Frontal cortex (tissue), 4 donors: Measurements from ENCODE around the gene AGXT2. TPM values are rescaled to one million over a fixed set of nuclear protein-coding genes. Genes with fewer than 3 reads are reported as not detected.

Experiments
- DNase-seq, 2 donors: peaks; one replicate each; pipeline ENCODE4 v3.0.0; 2012; ENCODE audit warnings: low spot score in 2 of 2
- FAIRE-seq: peaks from 2 replicates; lab custom pipeline; 2012; peaks lifted over from hg19 to GRCh38; lab: Jason Lieb, UNC
- total RNA-seq: library from RNA; depleted of rRNA; stranded (reverse); fragments of >200 nt; gene quantifications from one replicate; pipeline ENCODE4 v1.2.3, GENCODE V29; 2014
- donor health status: control.
- donor health status: control.
- donor health status: control.

Gene AGXT2, protein sequence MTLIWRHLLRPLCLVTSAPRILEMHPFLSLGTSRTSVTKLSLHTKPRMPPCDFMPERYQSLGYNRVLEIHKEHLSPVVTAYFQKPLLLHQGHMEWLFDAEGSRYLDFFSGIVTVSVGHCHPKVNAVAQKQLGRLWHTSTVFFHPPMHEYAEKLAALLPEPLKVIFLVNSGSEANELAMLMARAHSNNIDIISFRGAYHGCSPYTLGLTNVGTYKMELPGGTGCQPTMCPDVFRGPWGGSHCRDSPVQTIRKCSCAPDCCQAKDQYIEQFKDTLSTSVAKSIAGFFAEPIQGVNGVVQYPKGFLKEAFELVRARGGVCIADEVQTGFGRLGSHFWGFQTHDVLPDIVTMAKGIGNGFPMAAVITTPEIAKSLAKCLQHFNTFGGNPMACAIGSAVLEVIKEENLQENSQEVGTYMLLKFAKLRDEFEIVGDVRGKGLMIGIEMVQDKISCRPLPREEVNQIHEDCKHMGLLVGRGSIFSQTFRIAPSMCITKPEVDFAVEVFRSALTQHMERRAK
- not detected for total RNA-seq

DNA sequence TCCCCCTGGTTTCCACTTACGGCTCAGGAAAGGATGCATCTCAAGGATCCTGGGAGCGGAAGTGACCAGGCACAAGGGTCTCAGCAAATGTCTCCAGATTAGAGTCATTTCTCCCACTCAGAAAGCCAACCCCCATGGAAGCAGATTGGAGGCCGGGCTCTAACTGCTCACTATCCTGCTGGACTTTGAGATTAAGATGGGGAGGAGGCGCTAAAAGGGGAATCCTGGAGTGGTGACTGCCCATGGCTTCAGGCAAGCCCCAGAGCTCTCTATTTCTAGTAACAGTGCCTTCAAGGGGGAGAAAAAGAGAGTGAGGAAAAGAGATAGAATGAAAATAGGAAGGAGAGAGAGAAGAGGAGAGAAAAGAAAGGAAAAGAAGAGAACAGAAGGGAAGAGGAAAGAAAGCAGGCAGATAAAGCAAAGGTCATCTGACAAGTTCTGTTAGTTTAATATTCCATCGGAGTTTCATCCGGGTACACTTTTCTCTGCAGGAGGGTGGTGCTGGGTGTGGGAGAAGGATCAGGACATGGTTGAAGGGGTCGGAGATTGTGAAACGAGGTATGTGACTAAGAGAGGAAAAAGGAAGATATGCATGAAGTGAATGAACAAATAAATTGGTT is at the start of gene AGXT2:
TSS of gene AGXT2 (minus strand) at position 165 of the 620 bp plus-strand sequence. CDS start at position 108, 57 bp downstream.
- DNase-seq (no peak), FAIRE-seq (no peak)

DNA sequence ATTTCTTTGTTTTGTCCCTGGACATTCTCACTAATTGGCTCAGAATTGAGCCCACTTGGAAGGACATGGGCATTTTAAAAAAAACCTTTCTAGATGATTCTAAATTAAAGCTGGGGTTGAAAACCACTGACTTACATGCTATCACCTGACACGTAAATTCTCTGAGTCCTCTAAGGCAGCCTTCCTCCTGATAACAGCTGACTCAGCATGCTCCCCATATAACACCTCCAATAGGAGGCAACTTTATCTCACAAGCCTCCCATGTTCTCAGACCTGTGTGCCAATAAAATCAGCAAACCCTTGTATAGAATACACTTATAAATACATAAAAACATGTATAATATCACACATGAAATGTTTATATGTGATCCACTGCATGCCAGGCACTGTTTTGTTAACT is 49.2 kb upstream of the AGXT2 start:
- DNase-seq, result no peak
- FAIRE-seq, result no peak

DNA sequence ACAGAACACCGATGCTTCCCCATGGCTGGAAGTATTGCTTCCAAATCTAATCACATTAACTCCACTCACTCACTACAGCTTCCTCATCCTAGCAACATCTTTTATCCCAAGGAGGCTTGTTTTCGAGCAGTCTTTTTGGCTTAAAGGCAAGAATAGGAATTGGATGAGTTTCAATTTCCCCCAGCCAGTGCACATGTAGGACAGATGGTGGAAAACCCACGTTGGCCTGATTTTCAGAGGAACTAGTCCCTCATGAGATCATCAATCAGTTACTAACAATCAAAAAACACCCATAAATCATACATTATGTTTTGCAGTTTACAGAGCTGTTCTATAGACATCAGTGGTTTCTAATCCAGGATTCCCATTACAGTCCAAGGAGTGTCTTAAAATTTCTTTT is 48.5 kb upstream of the AGXT2 start:
- DNase-seq (peak in 1 of 2 donors; percentile 10), FAIRE-seq (no peak)

DNA sequence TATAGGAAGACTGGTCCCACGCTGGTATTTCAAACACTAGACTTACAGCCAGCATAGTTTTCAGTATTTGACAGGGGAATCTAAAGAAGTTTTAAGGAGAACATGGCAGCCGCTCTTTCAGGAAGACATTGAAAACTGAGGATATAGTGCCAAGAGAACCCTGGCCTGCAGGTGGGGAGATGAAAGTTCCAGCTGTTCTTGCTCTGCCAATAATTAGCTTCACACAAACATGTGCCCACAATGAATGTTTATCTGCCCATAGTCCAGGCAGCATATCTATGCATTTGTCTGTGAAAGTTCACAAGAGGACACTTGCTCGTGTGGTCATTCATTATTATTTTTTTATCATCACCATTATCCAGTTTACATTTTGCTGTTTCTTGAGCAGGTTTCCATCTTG is 47.6 kb upstream of the AGXT2 start:
- FAIRE-seq, result no peak
- DNase-seq, result no peak

DNA sequence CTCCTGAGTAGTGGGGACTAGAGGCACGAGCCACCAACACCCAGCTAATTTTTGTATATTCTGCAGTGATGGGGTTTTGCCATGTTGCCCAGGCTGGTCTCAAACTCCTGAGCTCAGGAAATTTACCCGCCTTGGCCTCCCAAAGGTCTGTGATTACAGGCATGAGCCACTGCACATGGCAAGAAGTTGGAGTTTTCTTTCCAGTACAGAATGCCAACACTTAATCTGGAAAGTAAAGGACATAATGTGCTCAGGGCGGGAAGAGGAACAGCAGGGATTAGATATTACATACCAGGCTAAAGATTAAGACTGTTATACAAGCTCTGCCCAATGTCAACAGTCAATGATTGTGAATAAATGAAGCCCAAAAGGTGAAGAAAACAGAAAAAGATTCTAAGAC is 47.2 kb upstream of the AGXT2 start:
- DNase-seq, result no peak
- FAIRE-seq, result no peak

DNA sequence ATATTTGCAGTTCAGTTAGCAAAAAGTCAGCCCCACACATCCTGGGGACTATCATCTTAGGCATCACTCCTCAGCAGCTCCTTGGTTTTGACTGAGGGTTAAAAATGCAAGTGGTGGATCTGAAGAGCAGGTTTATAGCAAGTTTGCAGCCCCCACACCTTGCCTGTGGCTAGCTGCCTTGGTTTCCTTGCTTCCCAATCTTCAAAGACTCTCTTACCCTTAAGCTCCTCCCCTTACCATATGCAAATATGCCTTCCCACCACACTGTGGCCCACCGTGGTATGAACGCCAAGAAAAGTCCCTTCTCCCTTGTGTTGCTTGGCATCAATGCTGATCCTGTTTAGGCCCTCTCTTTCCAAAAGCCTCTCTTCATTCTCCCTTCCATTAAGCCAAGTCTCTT is 45.0 kb upstream of the AGXT2 start:
- FAIRE-seq, result no peak
- no peak for DNase-seq

DNA sequence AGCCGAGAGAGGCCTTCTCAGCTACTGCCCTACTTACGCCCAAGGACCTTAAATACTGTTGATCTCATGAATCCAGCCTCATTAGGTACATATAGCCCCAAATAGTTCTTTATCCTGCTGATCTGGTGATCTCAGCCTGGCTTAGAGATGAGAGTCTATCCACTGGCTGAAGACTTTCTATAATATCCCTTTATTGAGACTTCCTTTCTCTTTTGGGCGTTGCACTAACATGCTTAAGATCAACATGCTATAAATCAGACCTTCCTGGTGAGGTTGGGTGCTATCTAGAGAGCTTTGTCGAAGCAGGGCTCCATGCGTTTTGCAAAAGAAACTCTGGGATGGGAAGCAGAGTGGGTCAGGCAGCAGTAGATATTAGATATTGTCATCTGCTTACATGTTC is 44.0 kb upstream of the AGXT2 start:
- no peak for DNase-seq
- FAIRE-seq, result no peak

DNA sequence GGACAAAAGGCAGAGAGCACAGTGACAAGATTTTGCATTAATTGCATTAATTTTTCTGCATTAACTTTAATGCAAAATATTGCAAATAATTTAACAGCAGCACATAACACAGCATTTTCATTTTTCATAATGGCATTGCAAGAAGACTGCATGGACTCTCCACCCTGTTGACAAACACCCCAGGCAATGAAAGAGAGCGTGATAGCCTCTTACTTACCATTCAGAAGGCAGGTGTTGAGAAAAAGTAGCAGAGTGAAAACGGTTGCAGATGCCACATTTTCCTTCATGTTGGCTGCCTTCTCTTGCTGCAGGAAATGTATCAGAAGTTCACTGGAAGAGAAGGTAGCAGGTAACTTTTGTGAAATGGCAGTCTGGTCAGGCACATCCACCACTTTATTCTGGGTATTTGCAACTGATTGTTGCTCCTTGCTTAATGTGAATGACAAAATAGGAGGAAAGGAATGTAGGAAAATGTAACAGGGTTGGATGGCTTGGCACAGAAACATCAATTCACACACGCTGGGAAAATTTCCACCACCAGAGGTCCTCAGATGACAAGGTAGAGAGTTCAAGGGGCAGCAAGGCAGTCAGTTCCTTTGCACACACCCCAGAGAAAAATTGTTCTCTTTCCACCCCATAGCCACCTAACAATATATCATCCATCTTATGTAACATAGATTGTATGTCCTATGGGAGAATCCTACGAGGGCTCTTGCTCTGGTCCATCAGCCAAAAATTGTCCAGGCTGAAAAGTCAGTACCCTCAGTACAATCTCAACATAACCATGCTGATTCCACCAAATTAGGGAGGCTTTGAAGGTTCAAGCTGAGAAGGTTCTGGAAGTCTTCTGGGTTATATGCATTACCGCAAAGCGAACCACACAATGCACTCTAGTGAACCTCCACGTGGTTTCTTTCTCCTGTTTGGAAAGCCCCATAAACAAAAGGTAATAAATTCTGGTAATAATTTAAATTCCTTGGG is 41.9 kb upstream of the AGXT2 start:
- DNase-seq, result peak in 1 of 2 donors; percentile 39
- no peak for FAIRE-seq

DNA sequence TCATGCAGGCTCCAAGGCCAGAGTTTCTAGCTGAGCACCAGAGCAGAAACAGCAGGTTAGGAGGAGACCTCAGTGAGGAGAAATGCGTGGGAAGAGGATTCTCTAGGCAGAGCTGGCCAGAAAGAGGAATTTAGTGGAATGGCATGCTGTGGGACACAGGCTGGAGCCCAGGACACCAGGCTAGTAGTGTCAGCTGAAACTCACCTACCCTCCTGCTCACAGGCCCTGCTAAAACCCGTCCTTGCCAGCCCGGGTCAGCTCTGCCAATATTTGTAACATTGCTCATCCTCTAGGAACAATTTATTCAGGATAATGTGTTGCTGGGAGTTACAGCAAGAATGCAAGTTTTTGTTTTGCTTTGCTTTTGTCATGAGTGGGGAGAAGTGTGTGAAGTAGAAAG is 40.2 kb upstream of the AGXT2 start:
- no peak for DNase-seq
- no peak for FAIRE-seq

DNA sequence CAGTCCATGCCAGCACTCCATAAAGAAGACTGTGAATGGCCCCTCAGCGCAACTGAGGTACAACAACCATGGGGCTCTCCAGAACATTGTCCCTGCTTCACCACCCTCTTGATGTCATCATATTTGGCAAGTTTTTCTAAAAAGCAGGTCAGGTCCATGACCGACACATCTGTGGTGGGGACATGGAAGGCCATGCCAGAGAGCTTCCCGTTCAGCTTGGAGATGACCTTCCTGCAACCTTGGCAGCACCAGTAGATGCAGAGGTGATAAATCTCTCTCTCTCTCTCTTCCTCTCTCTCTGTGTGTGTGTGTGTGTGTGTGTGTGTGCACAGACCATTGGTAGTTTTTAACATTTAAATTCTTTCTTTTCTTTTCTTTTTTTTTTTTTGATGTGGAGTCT is 35.4 kb upstream of the AGXT2 start:
- no peak for DNase-seq
- no peak for FAIRE-seq

DNA sequence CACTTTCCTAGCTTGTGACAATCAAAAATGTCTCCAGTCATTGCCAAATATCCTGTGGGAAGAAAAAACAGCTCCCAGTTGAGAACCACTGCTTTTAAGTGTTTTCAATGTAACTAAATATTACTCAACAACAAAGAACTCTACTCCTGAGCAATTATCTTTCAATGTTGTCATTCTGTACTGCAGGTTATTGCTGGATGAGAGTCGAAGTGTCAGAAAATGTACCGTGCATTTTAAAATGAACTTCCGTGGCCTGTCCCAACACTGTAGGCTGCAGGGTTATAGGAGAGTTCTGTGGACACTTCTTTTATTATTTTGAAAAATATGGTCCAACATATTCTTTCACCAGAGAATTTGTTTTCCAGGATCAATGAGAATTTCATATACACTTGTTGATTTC is 34.8 kb upstream of the AGXT2 start:
- no peak for FAIRE-seq
- DNase-seq, result no peak

DNA sequence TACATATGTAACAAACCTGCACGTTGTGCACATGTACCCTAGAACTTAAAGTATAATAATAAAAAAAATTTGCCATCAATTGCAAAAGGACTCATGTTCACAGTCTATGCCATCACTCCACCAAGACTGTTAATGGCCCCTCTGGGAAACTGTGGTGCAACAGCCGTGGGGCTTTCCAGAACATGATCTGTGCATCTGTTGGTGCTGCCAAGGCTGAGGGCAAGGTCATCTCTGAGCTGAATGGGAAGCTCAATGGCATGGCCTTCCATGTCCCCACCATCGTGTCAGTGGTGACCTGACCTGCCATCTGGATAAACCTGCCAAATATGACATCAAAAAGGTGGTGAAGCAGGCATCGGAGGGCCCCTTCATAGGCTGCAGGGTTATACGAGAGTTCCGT is 33.4 kb upstream of the AGXT2 start:
- FAIRE-seq, result no peak
- no peak for DNase-seq

DNA sequence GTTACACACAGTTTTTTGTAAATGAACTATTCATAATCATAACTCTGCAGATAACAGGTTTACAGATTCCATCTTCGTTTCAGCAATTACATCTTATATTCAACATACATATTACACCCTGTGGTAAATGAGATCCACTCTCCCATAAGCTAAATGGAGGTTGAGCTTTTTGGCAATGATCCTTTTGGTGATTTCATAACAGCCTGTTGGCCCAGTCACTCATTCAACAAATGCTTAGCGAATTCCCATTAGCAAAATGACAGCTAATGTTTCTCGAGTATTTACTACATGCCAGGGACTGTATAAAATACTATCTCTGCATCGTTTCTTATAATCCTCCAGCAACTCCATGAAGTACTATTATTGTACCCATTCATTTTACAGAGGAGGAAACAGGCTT is 25.4 kb upstream of the AGXT2 start:
- FAIRE-seq, result no peak
- no peak for DNase-seq

DNA sequence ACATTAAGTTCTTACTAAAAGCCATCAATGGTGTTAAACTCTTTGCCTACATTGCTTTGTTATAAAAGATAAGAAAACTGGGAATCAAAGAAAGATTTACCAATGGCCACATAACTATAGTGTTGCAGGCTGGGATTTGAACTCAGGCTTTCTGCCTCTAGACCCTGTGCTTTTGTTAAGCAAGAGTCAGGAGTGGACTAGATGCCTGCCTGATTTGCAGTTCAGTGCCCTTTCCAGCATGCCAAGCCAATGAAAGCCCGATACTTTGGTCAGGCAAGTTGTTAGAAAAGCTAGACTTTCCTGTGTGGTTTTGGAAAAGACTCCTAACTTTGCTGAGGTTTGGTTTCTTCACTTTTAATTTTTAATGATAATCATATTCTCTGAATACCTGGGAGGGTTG is 21.4 kb upstream of the AGXT2 start:
- FAIRE-seq (no peak), DNase-seq (no peak)

DNA sequence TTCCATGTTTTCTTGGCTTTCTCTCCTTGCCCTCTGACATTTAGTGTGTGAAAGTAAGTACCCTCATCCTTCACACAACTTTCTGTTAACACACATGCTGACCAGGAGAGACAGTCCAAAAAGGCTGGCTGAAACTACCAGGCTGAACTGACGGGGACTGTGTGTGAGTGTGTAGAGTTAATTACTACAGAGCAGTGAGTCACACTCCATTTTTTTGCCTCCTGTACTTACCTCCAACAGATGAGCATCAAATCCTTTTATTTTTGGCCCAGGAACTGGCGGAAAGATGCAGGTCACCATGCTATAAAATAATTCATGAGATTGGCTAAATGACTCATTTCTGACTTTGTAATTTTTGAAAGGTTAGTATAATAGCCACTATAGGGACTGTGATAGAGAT is 20.2 kb upstream of the AGXT2 start:
- DNase-seq, result no peak
- no peak for FAIRE-seq

DNA sequence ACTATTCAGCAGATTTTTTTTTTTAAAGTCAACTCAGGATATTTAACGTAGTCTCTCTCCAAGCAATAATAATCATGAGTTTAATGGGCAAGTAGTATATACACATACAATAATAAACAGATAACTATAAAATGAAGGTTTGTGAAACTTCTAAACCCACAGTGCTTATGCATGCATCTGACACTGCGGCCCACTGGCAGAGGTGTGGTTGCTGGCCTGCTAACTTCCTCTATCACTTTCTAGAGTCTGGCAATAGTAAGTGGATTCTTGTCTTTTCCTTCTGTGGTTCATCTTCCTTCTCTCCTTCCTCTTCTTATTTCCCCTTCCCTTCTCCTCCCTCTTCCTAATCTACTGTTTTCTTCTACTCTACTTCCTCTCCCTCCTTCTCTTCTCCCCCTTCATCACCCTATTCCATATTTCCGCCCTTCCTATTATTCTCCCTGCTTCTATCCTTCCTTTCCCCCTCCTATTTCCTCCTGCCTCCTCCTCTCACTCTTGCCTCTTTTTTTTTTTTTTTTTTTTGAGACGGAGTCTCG is 18.6 kb upstream of the AGXT2 start:
- no peak for FAIRE-seq
- no peak for DNase-seq

DNA sequence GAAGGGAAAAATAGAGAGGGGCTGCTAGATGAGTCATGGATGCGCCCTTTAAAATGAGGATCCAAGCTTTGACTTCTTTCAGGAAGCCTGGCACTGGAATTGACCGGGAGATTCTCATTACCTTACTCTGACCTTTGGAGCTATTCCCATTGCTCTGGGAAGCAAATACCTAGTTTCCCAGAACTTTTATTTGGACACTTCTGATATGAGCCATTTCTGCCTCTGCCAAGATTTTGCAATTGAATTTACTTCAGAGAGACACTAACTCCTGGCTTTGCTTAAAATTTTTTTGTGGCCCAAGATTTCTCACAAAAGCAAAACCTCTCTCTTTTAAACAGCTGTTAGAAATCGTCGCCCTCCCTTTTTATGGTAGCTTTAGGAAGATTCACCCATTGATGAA is 15.7 kb upstream of the AGXT2 start:
- no peak for FAIRE-seq
- DNase-seq, result no peak

DNA sequence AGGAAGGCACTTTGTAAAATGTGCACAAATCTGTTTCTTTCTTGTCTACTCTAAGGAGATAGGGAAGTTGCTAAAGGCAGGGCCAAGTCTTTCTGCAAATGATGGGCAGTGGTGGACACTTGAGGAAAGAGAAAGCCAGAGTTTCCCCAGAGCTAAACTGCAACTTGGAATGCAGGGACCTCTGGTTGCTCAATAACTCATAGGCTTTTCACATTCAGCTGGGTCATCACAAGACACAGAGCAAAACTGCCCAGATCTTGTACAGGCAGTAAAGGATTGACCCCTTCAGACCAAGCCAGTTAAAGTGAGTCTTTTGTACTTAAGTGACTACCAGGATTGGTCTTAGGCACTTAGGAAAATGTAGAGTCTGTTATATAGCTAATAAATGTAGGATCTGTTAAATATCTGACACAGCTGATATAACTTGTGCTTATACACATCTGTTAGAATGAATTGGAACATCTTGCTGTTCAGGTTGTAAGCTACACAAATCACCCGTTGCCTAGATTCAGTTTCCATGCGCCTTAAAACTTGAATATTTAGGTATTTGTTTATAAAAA is 13.5 kb upstream of the AGXT2 start:
- FAIRE-seq (no peak), DNase-seq (no peak)

DNA sequence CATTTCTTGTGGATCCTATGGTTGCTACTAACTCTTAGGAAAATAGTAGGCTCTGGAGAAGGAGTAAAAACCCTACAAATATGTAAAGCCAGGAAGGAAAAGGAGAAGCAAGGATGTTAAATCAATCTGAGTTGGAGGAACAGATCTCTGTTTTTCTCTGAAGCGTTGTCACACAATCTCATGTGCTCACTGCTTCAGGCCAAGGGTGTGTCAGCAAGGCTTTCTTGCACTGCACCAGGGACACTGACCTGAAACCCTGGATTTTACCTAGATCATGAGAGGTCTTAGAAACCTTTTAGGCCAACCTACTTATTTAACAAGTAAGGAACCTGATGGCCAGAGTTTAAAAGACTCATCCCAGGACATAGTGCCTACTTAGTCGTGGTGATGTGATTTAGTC is 12.5 kb upstream of the AGXT2 start:
- DNase-seq (no peak), FAIRE-seq (no peak)

DNA sequence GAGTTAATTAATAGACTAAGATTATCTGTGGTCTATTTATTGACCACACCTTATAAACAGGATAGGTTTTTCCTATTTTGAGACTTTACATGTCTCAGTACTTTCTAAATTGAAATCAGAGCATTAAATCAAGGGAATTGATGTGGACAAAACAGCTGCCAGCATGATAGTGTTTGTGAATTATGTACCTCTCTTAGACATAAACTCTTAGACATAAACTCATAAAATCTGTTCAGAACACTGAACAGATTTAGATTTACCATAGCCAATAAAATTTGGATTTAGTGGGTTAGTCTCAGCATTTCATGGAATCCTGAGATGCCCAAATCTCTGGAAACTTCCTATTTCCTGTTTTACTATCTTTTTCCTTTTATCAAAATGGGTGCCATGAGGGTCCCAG is 11.5 kb upstream of the AGXT2 start:
- FAIRE-seq (no peak), DNase-seq (no peak)
